Activated CD8-positive, alpha-beta T cell treated with anti-CD3 and anti-CD28 coated beads for 36 hours (primary cell): ENCODE data around the gene KRT14. TPM values are rescaled to one million over a fixed set of nuclear protein-coding genes. Genes with fewer than 3 reads are reported as not detected.

Source experiments
- ATAC-seq: fragments of 200-7000 bp; cut with Tn5 transposase; one replicate; pipeline ENCODE4 v1.10.0; 2021; ENCODE audit warnings: mild to moderate bottlenecking, moderate library complexity
- CTCF ChIA-PET: fragments of 350-600 bp; sonication (Branson Sonifier 250); formaldehyde crosslinking; loops from one replicate; lab custom pipeline; 2021; ENCODE audit warnings: antibody characterized with exemption; lab: Charles Lee
- POLR2A ChIA-PET: fragments of 350-600 bp; sonication (Branson Sonifier 250); formaldehyde crosslinking; loops from one replicate; lab custom pipeline; 2021; ENCODE audit warnings: antibody characterized with exemption; lab: Charles Lee
- DNase-seq: peaks from one replicate; pipeline ENCODE4 v3.0.0-alpha.2; 2020
- H3K27ac Mint-ChIP-seq: one replicate; pipeline ENCODE4 v1.8.0; 2021; ENCODE audit warnings: mild to moderate bottlenecking, mixed read lengths
- H3K27me3 Mint-ChIP-seq: one replicate; pipeline ENCODE4 v1.8.0; 2021; ENCODE audit warnings: mixed read lengths
- H3K36me3 Mint-ChIP-seq: one replicate; pipeline ENCODE4 v1.8.0; 2021; ENCODE audit warnings: low read depth, mixed read lengths
- H3K4me1 Mint-ChIP-seq: one replicate; pipeline ENCODE4 v1.8.0; 2021; ENCODE audit warnings: low read depth, mixed read lengths
- H3K4me3 Mint-ChIP-seq: one replicate; pipeline ENCODE4 v1.8.0; 2021; ENCODE audit warnings: mild to moderate bottlenecking, moderate library complexity, mixed read lengths
- H3K9me3 Mint-ChIP-seq: one replicate; pipeline ENCODE4 v1.8.0; 2021; ENCODE audit warnings: mixed read lengths
- CTCF ChIP-seq: fragments of 200-600 bp; IDR thresholded peaks from one replicate; pipeline ENCODE4 v1.8.0; 2022; ENCODE audit warnings: antibody characterized with exemption, mild to moderate bottlenecking
- intact Hi-C: fragments of 100-400 bp; cut with micrococcal nuclease; formaldehyde crosslinking; loops from one replicate; pipeline ENCODE4 v1.10.0; 2022
- total RNA-seq, 2 experiments: library from RNA; stranded (reverse); gene quantifications; one replicate each; pipeline ENCODE4 v1.2.3, GENCODE V29; 2021

Gene KRT14
- total RNA-seq, 2 experiments from 2014 or later, result not detected

- Mint-ChIP-seq H3K27me3 (peaks cover 26% of the 10 kb centered on the region), H3K4me3 (no peak overlapping the region), H3K4me1 (peaks cover 9% of the 10 kb centered on the region), H3K27ac (no peak overlapping the region), H3K9me3 (peaks cover 9% of the 10 kb centered on the region), H3K36me3 (no peaks in the 10 kb centered on the region)
- DNase-seq (no peak), ATAC-seq (no peak)
- intact Hi-C loops, result no loop called here
- POLR2A ChIA-PET, result interaction anchor here (1.1 kb wide), 1 partner anchor 704 kb away, joined by 3 read pairs; no protein-coding TSS in a partner anchor
- no peak for TF ChIP-seq CTCF
- CTCF ChIA-PET, result interaction anchor here (1.0 to 4.9 kb wide), 3 partner anchors 14 to 711 kb away, joined by 3 to 45 read pairs (median 3); no protein-coding TSS in a partner anchor
These were observed 23.0 kb downstream of the KRT14 start for GRCh38 chr17:41563607-41564170.

- TF ChIP-seq CTCF, result no peak
- H3K27me3 Mint-ChIP-seq, result peaks cover 37% of the 10 kb centered on the region
- no peak overlapping the region for H3K4me3 Mint-ChIP-seq
- no peaks in the 10 kb centered on the region for H3K9me3 Mint-ChIP-seq
- no peaks in the 10 kb centered on the region for H3K36me3 Mint-ChIP-seq
- DNase-seq (no peak), ATAC-seq (no peak)
- H3K4me1 Mint-ChIP-seq, result no peaks in the 10 kb centered on the region
- POLR2A ChIA-PET, result no interaction called here
- intact Hi-C loops, result no loop called here
- H3K27ac Mint-ChIP-seq, result no peak overlapping the region
- CTCF ChIA-PET, result interaction anchor here (1.3 to 5.0 kb wide), 2 partner anchors 12 to 101 kb away, joined by 3 to 53 read pairs; no protein-coding TSS in a partner anchor
These were observed 25.1 kb downstream of the KRT14 start for GRCh38 chr17:41561554-41561953.

GRCh38 chr17:41559548-41559947 is 27.1 kb downstream of the KRT14 start:
- CTCF ChIA-PET, result interaction anchor here (1.1 to 5.0 kb wide), 4 partner anchors 10 to 89 kb away, joined by 3 to 53 read pairs (median 5); no protein-coding TSS in a partner anchor
- no peaks in the 10 kb centered on the region for H3K9me3 Mint-ChIP-seq
- DNase-seq, result no peak
- no peak for ATAC-seq
- no peaks in the 10 kb centered on the region for H3K4me1 Mint-ChIP-seq
- peaks cover 35% of the 10 kb centered on the region for H3K27me3 Mint-ChIP-seq
- intact Hi-C loops, result no loop called here
- H3K27ac Mint-ChIP-seq, result no peak overlapping the region
- no peak for TF ChIP-seq CTCF
- POLR2A ChIA-PET, result interaction anchor here (1.5 kb wide), 1 partner anchor 11 kb away, joined by 4 read pairs; no protein-coding TSS in a partner anchor
- no peaks in the 10 kb centered on the region for H3K36me3 Mint-ChIP-seq
- H3K4me3 Mint-ChIP-seq, result no peak overlapping the region

- Mint-ChIP-seq H3K27ac (no peak overlapping the region), H3K9me3 (no peaks in the 10 kb centered on the region), H3K4me1 (no peaks in the 10 kb centered on the region), H3K27me3 (peaks cover 25% of the 10 kb centered on the region), H3K4me3 (no peak overlapping the region), H3K36me3 (no peaks in the 10 kb centered on the region)
- DNase-seq, result no peak
- CTCF ChIA-PET, result interaction anchor here (3.2 to 5.0 kb wide), 2 partner anchors 8 to 92 kb away, joined by 15 to 53 read pairs; no protein-coding TSS in a partner anchor
- no peak for TF ChIP-seq CTCF
- intact Hi-C loops, result no loop called here
- ATAC-seq, result no peak
- POLR2A ChIA-PET, result no interaction called here
These were observed 29.8 kb downstream of the KRT14 start for GRCh38 chr17:41556931-41557330.

GRCh38 chr17:41556306-41556705 is 30.4 kb downstream of the KRT14 start:
- no peak for DNase-seq
- no peak for TF ChIP-seq CTCF
- H3K27me3 Mint-ChIP-seq, result peaks cover 22% of the 10 kb centered on the region
- intact Hi-C loops, result no loop called here
- ChIA-PET CTCF (interaction anchor here (3.2 kb wide), 1 partner anchor 93 kb away, joined by 15 read pairs; no protein-coding TSS in a partner anchor), POLR2A (no interaction called here)
- H3K4me1 Mint-ChIP-seq, result no peaks in the 10 kb centered on the region
- no peaks in the 10 kb centered on the region for H3K9me3 Mint-ChIP-seq
- no peaks in the 10 kb centered on the region for H3K36me3 Mint-ChIP-seq
- H3K4me3 Mint-ChIP-seq, result no peak overlapping the region
- no peak overlapping the region for H3K27ac Mint-ChIP-seq
- ATAC-seq, result no peak
